B cell (primary cell): ENCODE data around the gene CYFIP2. TPM values are rescaled to one million over a fixed set of nuclear protein-coding genes. Genes with fewer than 3 reads are reported as not detected.

ENCODE experiments used
- ATAC-seq: fragments of 200-7000 bp; cut with Tn5 transposase; one replicate; pipeline ENCODE4 v1.10.0; 2021; ENCODE audit warnings: low read depth, mild to moderate bottlenecking, moderate number of reproducible peaks, moderate library complexity
- CTCF ChIA-PET: fragments of 350-600 bp; sonication (Branson Sonifier 250); formaldehyde crosslinking; loops from one replicate; lab custom pipeline; 2021; ENCODE audit warnings: antibody characterized with exemption, inconsistent platforms; lab: Charles Lee
- POLR2A ChIA-PET: fragments of 350-600 bp; sonication (Branson Sonifier 250); formaldehyde crosslinking; loops from one replicate; lab custom pipeline; 2021; ENCODE audit warnings: antibody characterized with exemption; lab: Charles Lee
- DNase-seq: peaks from one replicate; pipeline ENCODE4 v3.0.0; 2013
- H2AFZ ChIP-seq: 2 replicates; pipeline ENCODE4 v1.6.1; 2012; ENCODE audit warnings: mild to moderate bottlenecking, low read depth, low read length; ENCODE audit not compliant: insufficient read depth, poor library complexity, severe bottlenecking
- H3K27ac ChIP-seq, 2 donors: 1 replicate in 1 of 2; 2 replicates in 1 of 2; pipeline ENCODE4 v1.5.1; 2012 to 2013; ENCODE audit warnings: low read length in 2 of 2, mild to moderate bottlenecking in 2 of 2, moderate library complexity in 1 of 2
- H3K27me3 ChIP-seq, 4 experiments: fragments of 200-600 bp in 1 of 4; sonication (generic) in 1 of 4; replicated peaks in 1 of 4; 1 replicate in 2 of 4; 2 replicates in 2 of 4; pipeline versions ENCODE4 v1.6.1 to v1.7.0; 2013 to 2016; ENCODE audit warnings: low read length in 3 of 4, mild to moderate bottlenecking in 2 of 4, mixed read lengths in 1 of 4, moderate library complexity in 1 of 4; ENCODE audit not compliant: insufficient read depth in 4 of 4, control insufficient read depth in 3 of 4; ENCODE audit errors: control extremely low read depth in 1 of 4
- H3K36me3 ChIP-seq, 2 experiments: replicated peaks in 1 of 2; 1 replicate in 1 of 2; 2 replicates in 1 of 2; pipeline versions ENCODE4 v1.6.1 to v1.7.1; 2013; ENCODE audit warnings: low read length in 1 of 2; ENCODE audit not compliant: insufficient read depth in 2 of 2, control insufficient read depth in 1 of 2; ENCODE audit errors: control extremely low read depth in 1 of 2, extremely low read depth in 1 of 2
- H3K4me1 ChIP-seq, 2 donors: fragments of 200-600 bp in 1 of 2; sonication (generic) in 1 of 2; 1 replicate in 1 of 2; 2 replicates in 1 of 2; pipeline versions ENCODE4 v1.5.1 to v1.6.1; 2013 to 2017; ENCODE audit warnings: low read length in 2 of 2; ENCODE audit not compliant: control insufficient read depth in 2 of 2, insufficient read depth in 2 of 2
- H3K4me2 ChIP-seq: replicated peaks from 2 replicates; pipeline ENCODE3; 2012; ENCODE audit warnings: mild to moderate bottlenecking, low read depth, low read length; ENCODE audit not compliant: poor library complexity, severe bottlenecking
- H3K4me3 ChIP-seq, 5 experiments: fragments of 200-600 bp in 1 of 5; sonication (generic) in 1 of 5; 1 replicate in 3 of 5; 2 replicates in 2 of 5; pipeline versions ENCODE4 v1.5.1 to v1.7.0; 2011 to 2016; ENCODE audit warnings: low read length in 4 of 5, mild to moderate bottlenecking in 4 of 5, low read depth in 2 of 5, control low read depth in 1 of 5, moderate library complexity in 1 of 5; ENCODE audit not compliant: insufficient read depth in 1 of 5; ENCODE audit errors: control extremely low read depth in 1 of 5, extremely low read depth in 1 of 5
- H3K79me2 ChIP-seq: fragments of 200-600 bp; sonication (generic); one replicate; pipeline ENCODE4 v1.6.0; 2016; ENCODE audit warnings: low read length; ENCODE audit not compliant: control insufficient read depth, insufficient read depth
- H3K9ac ChIP-seq: fragments of 200-600 bp; sonication (generic); 2 replicates; pipeline ENCODE4 v1.6.1; 2017; ENCODE audit warnings: mild to moderate bottlenecking, low read length, moderate library complexity
- H3K9me3 ChIP-seq, 3 donors: one replicate each; pipeline versions ENCODE4 v1.6.1 to v1.7.1; 2013; ENCODE audit warnings: low read length in 2 of 3; ENCODE audit not compliant: control insufficient read depth in 2 of 3, insufficient read depth in 1 of 3; ENCODE audit errors: control extremely low read depth in 1 of 3
- H4K20me1 ChIP-seq: 2 replicates; pipeline ENCODE4 v1.6.0; 2012; ENCODE audit warnings: mild to moderate bottlenecking, low read length; ENCODE audit not compliant: insufficient read depth, control insufficient read depth, poor library complexity, severe bottlenecking
- H3K27ac Mint-ChIP-seq: one replicate; pipeline ENCODE4 v1.8.0; 2021; ENCODE audit warnings: mixed read lengths
- H3K27me3 Mint-ChIP-seq: one replicate; pipeline ENCODE4 v1.8.0; 2021; ENCODE audit warnings: mixed read lengths
- H3K4me1 Mint-ChIP-seq: one replicate; pipeline ENCODE4 v1.8.0; 2021; ENCODE audit warnings: mixed read lengths
- H3K4me3 Mint-ChIP-seq: one replicate; pipeline ENCODE4 v1.8.0; 2021; ENCODE audit warnings: mixed read lengths
- H3K9me3 Mint-ChIP-seq: one replicate; pipeline ENCODE4 v1.8.0; 2022; ENCODE audit warnings: mixed read lengths; ENCODE audit not compliant: insufficient read depth
- CTCF ChIP-seq: fragments of 200-600 bp; IDR thresholded peaks from one replicate; pipeline ENCODE4 v1.8.0; 2022; ENCODE audit warnings: antibody characterized with exemption, mild to moderate bottlenecking
- EZH2 ChIP-seq: IDR thresholded peaks from 2 replicates; pipeline ENCODE4 v1.6.1; 2012; ENCODE audit warnings: borderline replicate concordance, low read depth, mild to moderate bottlenecking, moderate library complexity, low read length; ENCODE audit not compliant: insufficient read depth, poor library complexity, severe bottlenecking
- WGBS: methylation state at CpG from one replicate; pipeline ENCODE4 v1.1.5; 2013; ENCODE audit warnings: missing lambda C conversion rate; ENCODE audit not compliant: insufficient coverage; 5-methylcytosine and 5-hydroxymethylcytosine counted together
- intact Hi-C: fragments of 100-400 bp; cut with micrococcal nuclease; formaldehyde crosslinking; loops from one replicate; pipeline ENCODE4 v1.10.0; 2022
- polyA plus RNA-seq: library from polyadenylated mRNA; depleted of rRNA; stranded (reverse); fragments of >200 nt; gene quantifications from 2 replicates; pipeline ENCODE4 v1.2.3, GENCODE V29; 2012
- total RNA-seq, 2 donors: library from RNA; stranded (reverse); fragments of 120-200 nt in 1 of 2; gene quantifications; 1 replicate in 1 of 2; 2 replicates in 1 of 2; pipeline versions ENCODE4 v1.2.3 to v1.2.4, GENCODE V29; 2013 to 2022

CYFIP2 gene
- total and polyA plus RNA-seq, 2 donors (not counting 1 experiment from before 2014, with no cell fraction given), result 231 to 663 TPM

GRCh38 chr5:157351802-157352092 is 85.8 kb downstream of the CYFIP2 start:
- Mint-ChIP-seq H3K4me1 (peaks cover 13% of the 10 kb centered on the region), H3K27me3 (no peaks in the 10 kb centered on the region), H3K4me3 (no peak overlapping the region), H3K9me3 (no peaks in the 10 kb centered on the region), H3K27ac (peak overlapping the region; percentile 27)
- DNase-seq (no peak), ATAC-seq (no peak)
- Histone ChIP-seq H2AFZ (no peak overlapping the region), H3K36me3 (peaks cover 6 to 73% of the 10 kb centered on the region in 2 experiments), H3K4me1 (no peaks in the 10 kb centered on the region), H3K27ac (peak overlapping the region in 1 of 2 donors; percentile 11), H3K4me3 (no peak overlapping the region), H3K4me2 (no peak overlapping the region), H3K9me3 (no peaks in the 10 kb centered on the region), H3K79me2 (peaks cover 29% of the 10 kb centered on the region), H3K27me3 (no peaks in the 10 kb centered on the region), H3K9ac (no peak overlapping the region), H4K20me1 (peaks cover 30% of the 10 kb centered on the region)
- ChIA-PET POLR2A (no interaction called here), CTCF (interaction anchor here (0.6 to 6.4 kb wide), 5 partner anchors 8 to 1805 kb away, joined by 3 to 44 read pairs (median 3); a partner anchor contains a TSS)
- intact Hi-C loops, result no loop called here
- no peak for TF ChIP-seq EZH2
- no CpG with 5 or more reads among the region's 1 CpG for WGBS

- Histone ChIP-seq H3K27ac (no peak overlapping the region), H2AFZ (no peak overlapping the region), H3K4me1 (no peaks in the 10 kb centered on the region), H3K9ac (no peak overlapping the region), H3K4me2 (no peak overlapping the region), H4K20me1 (peaks cover 27% of the 10 kb centered on the region), H3K27me3 (no peaks in the 10 kb centered on the region), H3K36me3 (peaks cover 2 to 70% of the 10 kb centered on the region in 2 experiments), H3K79me2 (peaks cover 33% of the 10 kb centered on the region), H3K4me3 (no peak overlapping the region), H3K9me3 (no peaks in the 10 kb centered on the region)
- TF ChIP-seq EZH2 (no peak), CTCF (no peak)
- ChIA-PET POLR2A (no interaction called here), CTCF (interaction anchor here (1.3 to 6.4 kb wide), 2 partner anchors 9 to 22 kb away, joined by 3 to 44 read pairs; a partner anchor contains a TSS)
- H3K4me1 Mint-ChIP-seq, result peaks cover 13% of the 10 kb centered on the region
- no peak overlapping the region for H3K4me3 Mint-ChIP-seq
- H3K27me3 Mint-ChIP-seq, result no peaks in the 10 kb centered on the region
- no peak overlapping the region for H3K27ac Mint-ChIP-seq
- intact Hi-C loops, result no loop called here
- over 99% methylated on average over 12 of the region's 12 CpGs for WGBS
- ATAC-seq (no peak), DNase-seq (no peak)
- H3K9me3 Mint-ChIP-seq, result no peaks in the 10 kb centered on the region
These were observed 86.9 kb downstream of the CYFIP2 start for GRCh38 chr5:157352756-157353340.
